ENCODE results near the gene VPS26C. TPM values are rescaled to one million over a fixed set of nuclear protein-coding genes. Genes with fewer than 3 reads are reported as not detected.

VPS26C gene
- polyA plus RNA-seq, 4 donors, result 30.2 to 47.9 (median 41.8) TPM

Other genes starting within 250 kb of the VPS26C start
- gene PIGP, start 194.3 kb downstream of the VPS26C start, polyA plus RNA-seq (ENCODE audit: insufficient read length in 4 of 4), result 10 to 100 TPM; 24.1 to 41.6 (median 34.2) TPM
- 100 to 1,000 TPM; 145 to 212 (median 189) TPM for gene TTC3, start 194.1 kb downstream of the VPS26C start, polyA plus RNA-seq (ENCODE audit: insufficient read length in 4 of 4)
- 10 to 100 TPM; 58.0 to 75.5 (median 70.0) TPM for gene DYRK1A, start 99.4 kb upstream of the VPS26C start, polyA plus RNA-seq (ENCODE audit: insufficient read length in 4 of 4)